ENCODE measurements around the gene SLC37A1.

GRCh38 chr21:42500225-42500624 lies 13.4 kb upstream of the SLC37A1 start:
- no peak for TF ChIP-seq CTCF (IDR thresholded peaks at IDR 0.05; ENCODE audit: insufficient read depth, low read length, poor library complexity, severe bottlenecking)
- no peak for TF ChIP-seq EZH2phosphoT487 (conservative IDR thresholded peaks at IDR 0.05; ENCODE audit: low read length)
